GM12891 (cell line): ENCODE measurements around the gene SPATA13.

Source experiments
- DNase-seq: peaks from one replicate; pipeline ENCODE4 v3.0.0; 2011; ENCODE audit warnings: low spot score; ENCODE audit not compliant: insufficient read length
- FAIRE-seq: peaks from 2 replicates; lab custom pipeline; 2011; peaks lifted over from hg19 to GRCh38; lab: Jason Lieb, UNC
- PAX5 ChIP-seq: IDR thresholded peaks from 2 replicates; pipeline ENCODE4 v1.6.1; 2011; ENCODE audit warnings: low read length, moderate library complexity, mild to moderate bottlenecking; ENCODE audit not compliant: insufficient read depth, severe bottlenecking
- POLR2A ChIP-seq: IDR thresholded peaks from 2 replicates; pipeline ENCODE4 v1.6.1; 2011; ENCODE audit warnings: low read depth, low read length, control low read depth
- POLR2AphosphoS5 ChIP-seq: IDR thresholded peaks from 2 replicates; pipeline ENCODE4 v1.6.1; 2011; ENCODE audit warnings: low read depth, low read length, control low read depth
- POU2F2 ChIP-seq: IDR thresholded peaks from 2 replicates; pipeline ENCODE4 v1.6.1; 2011; ENCODE audit warnings: low read depth, mild to moderate bottlenecking, control low read depth, low read length, moderate library complexity
- SPI1 ChIP-seq: IDR thresholded peaks from 2 replicates; pipeline ENCODE4 v1.6.1; 2011; ENCODE audit warnings: low read depth, low read length, control low read depth
- TAF1 ChIP-seq: IDR thresholded peaks from 2 replicates; pipeline ENCODE4 v1.6.1; 2011; ENCODE audit warnings: low read depth, low read length, control low read depth

Gene SPATA13

DNA sequence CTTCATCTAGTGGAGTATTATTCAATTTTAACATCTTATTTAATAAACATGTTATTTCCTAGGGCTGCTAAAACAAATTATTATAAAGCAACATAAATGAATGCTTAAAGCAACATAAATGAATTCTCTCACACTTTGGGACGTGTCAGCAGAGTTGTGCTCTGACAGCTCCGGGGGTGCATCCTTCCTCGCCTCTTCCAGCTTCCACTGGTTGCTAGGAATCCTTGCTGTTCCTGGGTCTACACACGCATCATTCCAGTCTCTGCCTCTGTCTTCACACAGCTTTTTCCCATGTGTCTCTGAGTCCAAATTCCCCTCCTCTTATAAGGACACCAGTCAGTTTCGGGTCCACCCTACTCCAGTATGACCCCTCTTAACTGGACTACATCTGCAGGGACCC, 21.6 kb upstream of the SPATA13 start:
- no peak for TF ChIP-seq POLR2A
- no peak for DNase-seq
- FAIRE-seq: no peak

DNA sequence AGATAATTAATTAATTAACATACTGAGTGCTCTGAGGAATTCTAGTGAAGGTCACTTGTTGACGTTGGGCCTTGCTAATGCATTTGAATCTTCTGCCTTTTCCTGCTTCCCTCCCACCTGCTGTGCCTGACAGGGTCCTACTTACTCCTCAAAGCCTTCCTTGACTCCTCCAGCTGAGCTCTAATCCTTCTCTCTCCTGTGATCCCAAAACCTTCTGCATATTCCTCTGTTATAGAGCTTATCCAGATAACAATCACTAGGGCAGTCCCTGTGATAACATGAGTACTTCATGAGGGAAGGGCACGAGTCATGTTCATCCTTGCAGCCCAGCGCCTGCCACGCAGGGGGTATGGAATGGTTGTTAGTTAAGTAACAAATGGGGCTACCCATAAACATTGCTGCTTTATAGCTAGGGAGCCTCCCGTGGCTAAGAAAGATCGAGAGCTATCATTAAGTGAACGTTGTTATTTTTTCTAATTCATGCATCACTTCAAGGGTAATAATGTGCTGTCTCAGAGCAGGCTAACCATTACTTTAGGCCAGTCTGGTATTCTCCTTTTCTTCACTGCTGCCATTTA, 19.1 kb upstream of the SPATA13 start:
- DNase-seq: no peak
- no peak for TF ChIP-seq POLR2A
- no peak for TF ChIP-seq SPI1
- no peak for TF ChIP-seq PAX5
- TF ChIP-seq TAF1: no peak
- no peak for TF ChIP-seq POU2F2
- TF ChIP-seq POLR2AphosphoS5: no peak
- FAIRE-seq: no peak

DNA sequence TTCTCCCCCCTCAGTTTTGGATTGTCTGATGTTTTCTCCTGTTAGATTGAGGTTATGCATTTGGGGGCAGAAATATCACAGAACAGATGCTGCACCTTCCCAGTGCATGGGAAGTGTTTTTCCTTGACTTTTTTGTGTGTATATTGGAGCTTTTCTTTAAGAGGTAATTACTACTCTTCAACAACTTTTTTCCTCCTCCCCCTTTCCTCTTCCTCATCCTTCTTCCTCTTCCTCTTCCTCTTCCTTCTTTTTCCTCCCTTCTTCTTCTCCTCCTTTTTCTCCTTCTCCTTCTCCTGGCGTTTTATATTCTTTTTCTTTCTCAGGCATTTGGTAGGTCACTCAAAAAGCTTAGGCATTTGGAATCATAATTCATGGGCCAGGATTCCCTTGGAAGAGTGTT, 18.1 kb upstream of the SPATA13 start:
- FAIRE-seq (no peak), DNase-seq (no peak)
- no peak for TF ChIP-seq POLR2A
- no peak for TF ChIP-seq POU2F2
- no peak for TF ChIP-seq TAF1
- no peak for TF ChIP-seq SPI1
- no peak for TF ChIP-seq PAX5
- no peak for TF ChIP-seq POLR2AphosphoS5

DNA sequence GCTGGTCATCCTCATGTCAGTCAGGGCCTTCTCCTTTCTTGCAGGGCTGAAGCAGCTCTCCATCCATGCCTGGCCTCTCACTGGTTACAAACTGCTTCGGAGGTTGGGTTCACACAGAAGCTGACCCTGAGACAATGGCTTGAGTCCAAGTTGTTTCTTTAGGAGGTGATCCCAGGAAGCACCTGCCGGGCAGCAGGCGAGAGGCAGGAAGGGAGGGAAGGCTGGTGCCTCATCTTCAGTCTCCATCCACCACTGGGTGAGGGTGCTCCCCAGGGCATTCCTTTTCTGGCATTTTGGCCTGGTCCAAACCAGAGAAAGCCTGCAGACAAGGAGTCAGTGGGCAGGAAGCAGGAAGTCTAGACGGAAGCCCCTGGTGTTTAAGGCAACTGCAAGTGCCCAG, 17.6 kb upstream of the SPATA13 start:
- FAIRE-seq: no peak
- DNase-seq: no peak
- no peak for TF ChIP-seq SPI1
- TF ChIP-seq TAF1: no peak
- TF ChIP-seq POU2F2: no peak
- TF ChIP-seq PAX5: no peak
- TF ChIP-seq POLR2A: no peak
- TF ChIP-seq POLR2AphosphoS5: no peak

DNA sequence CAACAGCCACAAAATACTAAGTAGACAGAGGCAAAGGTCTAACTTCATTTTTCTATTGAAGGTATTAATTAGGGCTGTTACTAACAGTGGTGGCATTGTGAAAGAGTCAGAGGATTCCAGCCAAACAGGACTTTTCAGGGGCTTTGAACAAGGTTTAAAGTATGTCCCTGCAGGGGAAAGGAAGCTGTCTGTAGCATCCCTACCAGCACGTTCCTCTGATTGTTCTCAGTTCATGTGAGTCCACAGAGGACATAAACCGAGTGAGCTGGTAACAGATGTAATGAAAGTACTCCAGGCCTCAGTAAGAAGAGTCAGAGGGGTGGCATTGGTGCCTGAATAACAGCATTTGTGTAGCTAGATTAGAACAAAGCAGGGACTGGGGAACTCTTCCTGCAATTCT, 15.3 kb upstream of the SPATA13 start:
- TF ChIP-seq SPI1: no peak
- no peak for TF ChIP-seq POU2F2
- TF ChIP-seq TAF1: no peak
- TF ChIP-seq POLR2A: no peak
- TF ChIP-seq PAX5: no peak
- no peak for TF ChIP-seq POLR2AphosphoS5
- FAIRE-seq: no peak
- no peak for DNase-seq

GRCh38 chr13:24145674-24146073, 14.8 kb upstream of the SPATA13 start:
- no peak for DNase-seq
- TF ChIP-seq POLR2A (no peak), TAF1 (no peak), POLR2AphosphoS5 (no peak), PAX5 (no peak), POU2F2 (no peak), SPI1 (no peak)
- FAIRE-seq: no peak

DNA sequence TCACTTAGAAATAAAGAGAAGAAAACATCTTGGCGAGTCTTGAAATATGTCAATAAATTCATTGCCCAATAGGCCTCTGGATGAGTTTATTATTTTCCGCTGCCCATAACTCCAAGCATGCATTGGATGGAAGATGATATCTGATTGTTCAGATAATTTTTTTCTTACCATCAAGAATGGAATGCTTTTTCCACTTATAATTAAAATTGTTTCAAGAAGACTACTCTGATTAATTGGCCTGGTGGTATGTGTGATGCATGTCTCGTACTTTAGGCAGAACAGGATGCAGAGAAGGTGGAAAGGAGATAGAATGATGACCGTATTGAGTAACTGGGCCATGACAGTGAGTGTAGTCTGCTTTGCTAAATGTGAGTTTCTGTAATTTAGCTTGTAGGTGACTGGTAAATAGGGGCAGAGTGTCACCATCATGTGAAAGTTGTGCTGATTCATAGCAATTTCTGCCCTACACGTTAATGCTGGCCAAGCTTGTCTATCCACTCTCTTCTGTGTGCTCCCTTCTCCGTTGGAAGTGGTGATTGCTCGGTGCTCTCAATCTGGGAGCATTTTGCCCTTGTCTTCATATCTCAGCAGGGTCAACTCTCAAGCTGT, 13.5 kb upstream of the SPATA13 start:
- no peak for FAIRE-seq
- TF ChIP-seq POLR2AphosphoS5: no peak
- no peak for DNase-seq

- DNase-seq (no peak), FAIRE-seq (no peak)
- TF ChIP-seq SPI1: no peak
- no peak for TF ChIP-seq PAX5
- TF ChIP-seq POLR2A: no peak
- no peak for TF ChIP-seq TAF1
- no peak for TF ChIP-seq POU2F2
- TF ChIP-seq POLR2AphosphoS5: no peak
Observed at GRCh38 chr13:24147570-24147963, 13.0 kb upstream of the SPATA13 start.

DNA sequence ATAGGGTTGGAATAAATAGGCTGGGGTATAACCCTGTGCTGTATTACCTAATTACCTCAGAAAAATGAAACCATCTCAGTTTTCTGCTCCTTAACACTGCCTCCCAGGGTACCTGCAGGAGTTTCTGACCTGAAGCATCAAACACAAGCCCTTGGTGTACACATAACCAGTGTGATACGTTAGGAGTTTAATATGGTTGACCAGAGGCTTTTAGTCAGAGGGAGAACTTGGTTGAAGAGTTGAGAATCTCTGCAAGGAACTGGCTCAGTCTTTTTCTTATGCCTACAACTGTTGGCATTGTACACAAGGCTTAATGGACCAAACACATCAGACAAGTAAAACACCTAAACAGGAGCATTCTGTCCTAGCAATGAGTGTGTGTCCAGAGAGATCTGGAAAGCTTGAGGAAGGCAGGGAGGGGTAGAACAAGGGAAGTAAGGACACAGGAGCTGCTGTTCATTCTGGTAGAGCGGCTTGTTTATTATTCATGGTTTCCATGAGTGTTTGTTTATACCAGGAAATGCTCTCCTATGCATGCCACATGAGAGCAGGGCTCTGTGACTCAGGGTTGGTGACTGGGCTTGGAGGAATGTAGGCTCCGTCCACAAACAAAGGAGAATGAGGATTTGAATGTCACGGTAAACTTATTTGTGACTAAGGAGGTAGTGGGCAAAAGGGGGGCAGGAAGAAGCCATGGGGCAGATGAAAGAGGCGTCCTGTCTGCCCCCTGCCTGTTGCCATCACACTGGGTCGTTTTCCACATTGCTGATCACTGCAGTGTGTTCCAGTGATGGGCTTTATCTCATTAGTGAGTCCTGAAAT, 11.9 kb upstream of the SPATA13 start:
- DNase-seq: no peak
- TF ChIP-seq TAF1: no peak
- no peak for TF ChIP-seq POLR2A
- TF ChIP-seq PAX5: no peak
- TF ChIP-seq SPI1: no peak
- TF ChIP-seq POLR2AphosphoS5: no peak
- no peak for TF ChIP-seq POU2F2
- no peak for FAIRE-seq
